GM21528 (cell line): ENCODE results near the gene TSKS.

Experiments
- ATAC-seq: cut with Tn5 transposase; IDR thresholded peaks from one replicate; pipeline ENCODE4 v1.9.1; 2021; ENCODE audit warnings: mild to moderate bottlenecking, moderate library complexity; ENCODE audit not compliant: unreplicated experiment, low FRiP score

TSKS gene

GRCh38 chr19:49763230-49763629 is at the start of gene TSKS:
Gene TSKS, minus strand, starts transcription at chr19:49763306. Its CDS starts 59 bp downstream, at chr19:49763247.
- ATAC-seq, result no peak

GRCh38 chr19:49812452-49812996 is 49.4 kb upstream of the TSKS start:
- ATAC-seq, result no peak

- no peak for ATAC-seq
Observed at GRCh38 chr19:49811328-49811727, 48.2 kb upstream of the TSKS start.

GRCh38 chr19:49809941-49810389 is 46.9 kb upstream of the TSKS start:
- no peak for ATAC-seq

- ATAC-seq, result no peak
Observed at GRCh38 chr19:49809160-49809940, 46.2 kb upstream of the TSKS start.

- no peak for ATAC-seq
Observed at GRCh38 chr19:49808711-49809159, 45.6 kb upstream of the TSKS start.

GRCh38 chr19:49807904-49808675 is 45.0 kb upstream of the TSKS start:
- no peak for ATAC-seq

- ATAC-seq, result no peak
Observed at GRCh38 chr19:49807058-49807903, 44.2 kb upstream of the TSKS start.

- no peak for ATAC-seq
Observed at GRCh38 chr19:49806620-49806959, 43.5 kb upstream of the TSKS start.

GRCh38 chr19:49805822-49806619 is 42.9 kb upstream of the TSKS start:
- no peak for ATAC-seq

- no peak for ATAC-seq
Observed at GRCh38 chr19:49803529-49803856, 40.4 kb upstream of the TSKS start.

- no peak for ATAC-seq
Observed at GRCh38 chr19:49802836-49803528, 39.9 kb upstream of the TSKS start.

- ATAC-seq, result no peak
Observed at GRCh38 chr19:49801966-49802661, 39.0 kb upstream of the TSKS start.

GRCh38 chr19:49801401-49801888 is 38.3 kb upstream of the TSKS start:
- ATAC-seq, result no peak

- ATAC-seq, result no peak
Observed at GRCh38 chr19:49800771-49801170, 37.7 kb upstream of the TSKS start.

GRCh38 chr19:49799798-49800376 is 36.8 kb upstream of the TSKS start:
- ATAC-seq, result no peak

- no peak for ATAC-seq
Observed at GRCh38 chr19:49799271-49799797, 36.2 kb upstream of the TSKS start.

GRCh38 chr19:49798574-49798973 is 35.5 kb upstream of the TSKS start:
- no peak for ATAC-seq
